HCT116 (cell line): ENCODE results near the gene NELL1. TPM values are rescaled to one million over a fixed set of nuclear protein-coding genes. Genes with fewer than 3 reads are reported as not detected.

Experiments
- ATAC-seq: fragments of 200-7000 bp; cut with Tn5 transposase; 2 replicates; pipeline ENCODE4 v1.9.1; 2020; ENCODE audit warnings: mild to moderate bottlenecking, moderate library complexity
- BruUV-seq: library from RNA; stranded (reverse); fragments of 400-500 nt; replicated peaks from 2 replicates; lab custom pipeline; 2021; lab: Mats Ljungman, UMichigan
- CTCF ChIA-PET: fragments of 300-600 bp; sonication (Branson Sonifier 250); formaldehyde crosslinking; loops from one replicate; lab custom pipeline; 2021; ENCODE audit warnings: antibody characterized with exemption; lab: Charles Lee
- POLR2A ChIA-PET: fragments of 300-600, 350-600 bp; sonication (Branson Sonifier 250); formaldehyde crosslinking; loops from one replicate; lab custom pipeline; 2021; ENCODE audit warnings: antibody characterized with exemption; lab: Charles Lee
- RAD21 ChIA-PET, 2 experiments: fragments of 300-600 bp; sonication (Branson Sonifier 250); formaldehyde crosslinking; loops; one replicate each; lab custom pipeline; 2023; ENCODE audit warnings: low total read pairs in 2 of 2; ENCODE audit not compliant: uncharacterized antibody in 2 of 2, unreplicated experiment in 2 of 2, low non-redundant PET in 1 of 2; lab: Charles Lee
- DNase-seq: peaks from one replicate; pipeline ENCODE4 v3.0.0-alpha.2; 2010; ENCODE audit warnings: low read depth, low spot score
- H2AFZ ChIP-seq: fragments of 200-600 bp; shearing (Covaris generic), sonication (generic); 2 replicates; pipeline ENCODE4 v1.6.1; 2017; ENCODE audit warnings: low read depth, mixed run types, mixed read lengths, antibody characterized with exemption, low read length; ENCODE audit not compliant: poor library complexity, severe bottlenecking
- H3K27ac ChIP-seq: 2 replicates; pipeline ENCODE4 v1.5.1; 2012; ENCODE audit warnings: low read depth, low read length
- H3K27me3 ChIP-seq: fragments of 200-600 bp; sonication (generic); 2 replicates; pipeline ENCODE4 v1.6.1; 2016; ENCODE audit warnings: mixed run types, low read length, mixed read lengths; ENCODE audit not compliant: insufficient read depth
- H3K36me3 ChIP-seq, 2 experiments: fragments of 200-500 bp in 1 of 2; fragments of 200-600 bp in 1 of 2; sonication (Bioruptor generic) in 1 of 2; sonication (generic) in 1 of 2; 2 replicates each; pipeline versions ENCODE4 v1.5.1 to v1.6.1; 2014 to 2016; ENCODE audit warnings: low read length in 2 of 2, inconsistent platforms in 1 of 2, mixed read lengths in 1 of 2, mixed run types in 1 of 2; ENCODE audit not compliant: insufficient read depth in 2 of 2, control insufficient read depth in 1 of 2
- H3K4me1 ChIP-seq, 2 experiments: fragments of 200-600 bp in 1 of 2; sonication (generic) in 1 of 2; 2 replicates each; pipeline versions ENCODE4 v1.5.1 to v1.6.1; 2012 to 2017; ENCODE audit warnings: low read length in 2 of 2, inconsistent platforms in 1 of 2, mild to moderate bottlenecking in 1 of 2, mixed read lengths in 1 of 2, mixed run types in 1 of 2, moderate library complexity in 1 of 2; ENCODE audit not compliant: insufficient read depth in 2 of 2, control insufficient read depth in 1 of 2
- H3K4me2 ChIP-seq: fragments of 200-600 bp; sonication (generic); 2 replicates; pipeline ENCODE4 v1.6.1; 2017; ENCODE audit warnings: mixed run types, low read length, mixed read lengths
- H3K4me3 ChIP-seq, 2 experiments: fragments of 200-600 bp in 1 of 2; sonication (generic) in 1 of 2; replicated peaks in 1 of 2; 2 replicates each; pipeline ENCODE4 v1.5.1; 2011 to 2016; ENCODE audit warnings: low read length in 2 of 2, control low read depth in 1 of 2, low read depth in 1 of 2, mild to moderate bottlenecking in 1 of 2, mixed read lengths in 1 of 2, mixed run types in 1 of 2
- H3K79me2 ChIP-seq: fragments of 200-600 bp; sonication (generic); 2 replicates; pipeline ENCODE4 v1.6.1; 2017; ENCODE audit warnings: mild to moderate bottlenecking, mixed run types, low read length, moderate library complexity, mixed read lengths; ENCODE audit not compliant: insufficient read depth
- H3K9ac ChIP-seq: fragments of 200-600 bp; sonication (generic); 2 replicates; pipeline ENCODE4 v1.6.1; 2016; ENCODE audit warnings: low read length, mixed read lengths
- H3K9me2 ChIP-seq: fragments of 200-600 bp; sonication (generic), shearing (Covaris generic); 2 replicates; pipeline ENCODE4 v1.6.1; 2017; ENCODE audit warnings: mixed run types, mild to moderate bottlenecking, moderate library complexity; ENCODE audit not compliant: insufficient read depth
- H3K9me3 ChIP-seq, 2 experiments: fragments of 200-500 bp in 1 of 2; fragments of 200-600 bp in 1 of 2; sonication (Bioruptor generic) in 1 of 2; sonication (generic) in 1 of 2; 2 replicates each; pipeline ENCODE4 v1.6.1; 2014 to 2017; ENCODE audit warnings: low read length in 2 of 2, mixed read lengths in 2 of 2, inconsistent platforms in 1 of 2, low read depth in 1 of 2, mild to moderate bottlenecking in 1 of 2, mixed run types in 1 of 2, moderate library complexity in 1 of 2; ENCODE audit not compliant: control insufficient read depth in 1 of 2, insufficient read depth in 1 of 2
- H4K20me1 ChIP-seq: fragments of 200-600 bp; sonication (generic), shearing (Covaris generic); 2 replicates; pipeline ENCODE4 v1.6.1; 2017; ENCODE audit warnings: mixed run types, mild to moderate bottlenecking, moderate library complexity; ENCODE audit not compliant: insufficient read depth
- EGR1 ChIP-seq: IDR thresholded peaks from 2 replicates; pipeline ENCODE4 v1.6.1; 2012; ENCODE audit warnings: low read depth
- ELF1 ChIP-seq: IDR thresholded peaks from 2 replicates; pipeline ENCODE4 v1.6.1; 2012; ENCODE audit warnings: low read depth, borderline replicate concordance
- EZH2phosphoT487 ChIP-seq: fragments of 200-600 bp; IDR thresholded peaks from 2 replicates; pipeline ENCODE4 v1.6.1; 2018; ENCODE audit warnings: antibody characterized with exemption, borderline replicate concordance
- JUND ChIP-seq: IDR thresholded peaks from 2 replicates; pipeline ENCODE4 v1.6.1; 2012
- POLR2A ChIP-seq: IDR thresholded peaks from 2 replicates; pipeline ENCODE4 v1.7.0; 2011; ENCODE audit warnings: borderline replicate concordance; ENCODE audit not compliant: insufficient read depth, insufficient read length; ENCODE audit errors: extremely low read depth
- YY1 ChIP-seq: IDR thresholded peaks from 2 replicates; pipeline ENCODE4 v1.6.1; 2011; ENCODE audit warnings: low read length, low read depth, moderate library complexity, mild to moderate bottlenecking; ENCODE audit not compliant: insufficient replicate concordance; ENCODE audit errors: extremely low read depth
- intact Hi-C: fragments of 100-400 bp; cut with micrococcal nuclease; formaldehyde crosslinking; loops from 2 replicates; pipeline ENCODE4 v1.10.0; 2022
- total RNA-seq: library from RNA; stranded (reverse); gene quantifications from one replicate; pipeline ENCODE4 v1.2.1, GENCODE V29; 2021; ENCODE audit not compliant: unreplicated experiment
- TF ChIP-seq, protein P1 (sequence below), 3 experiments: fragments of 200-600 bp in 1 of 3; sonication (generic) in 1 of 3; IDR thresholded peaks in 2 of 3; conservative IDR thresholded peaks in 1 of 3; 2 replicates each; pipeline ENCODE4 v1.5.1; 2012 to 2017; ENCODE audit warnings: low read depth in 2 of 3, low read length in 2 of 3, antibody characterized with exemption in 1 of 3, borderline replicate concordance in 1 of 3, control low read depth in 1 of 3, mild to moderate bottlenecking in 1 of 3, mixed read lengths in 1 of 3, mixed run types in 1 of 3, moderate library complexity in 1 of 3; ENCODE audit not compliant: insufficient read depth in 1 of 3
- TF ChIP-seq, protein P2 (sequence below): IDR thresholded peaks from 2 replicates; pipeline ENCODE4 v1.6.1; 2012

The NELL1 gene
- total RNA-seq, 1 experiment from 2014 or later, result not detected

DNA sequence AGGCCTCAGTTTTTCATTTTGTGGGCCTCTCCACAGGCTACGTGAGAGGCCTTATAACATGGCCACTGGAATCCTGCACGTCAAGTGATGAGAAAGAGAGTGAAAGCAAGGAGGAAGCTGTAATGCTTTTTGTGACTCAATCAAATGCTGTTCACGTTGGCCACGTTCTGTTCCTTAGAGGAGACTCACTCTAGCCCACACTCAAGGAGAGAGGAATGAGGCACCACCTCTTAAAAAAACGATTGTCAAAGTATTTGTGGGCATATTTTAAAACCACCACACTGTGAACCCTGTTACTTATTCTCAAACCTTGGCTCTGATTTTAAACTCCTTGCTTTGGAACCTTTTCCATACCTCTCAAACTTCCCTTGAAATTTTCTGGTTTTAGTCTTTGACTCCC, 705.0 kb downstream of the NELL1 start:
- no peaks in the 10 kb centered on the region for H3K79me2 ChIP-seq
- no peaks in the 10 kb centered on the region for H3K9me2 ChIP-seq
- RAD21 ChIA-PET, result no interaction called here
- intact Hi-C loops, result no loop called here
- no peak for TF ChIP-seq JUND
- TF ChIP-seq YY1, result no peak
- no peak for TF ChIP-seq POLR2A
- TF ChIP-seq, protein P1, sequence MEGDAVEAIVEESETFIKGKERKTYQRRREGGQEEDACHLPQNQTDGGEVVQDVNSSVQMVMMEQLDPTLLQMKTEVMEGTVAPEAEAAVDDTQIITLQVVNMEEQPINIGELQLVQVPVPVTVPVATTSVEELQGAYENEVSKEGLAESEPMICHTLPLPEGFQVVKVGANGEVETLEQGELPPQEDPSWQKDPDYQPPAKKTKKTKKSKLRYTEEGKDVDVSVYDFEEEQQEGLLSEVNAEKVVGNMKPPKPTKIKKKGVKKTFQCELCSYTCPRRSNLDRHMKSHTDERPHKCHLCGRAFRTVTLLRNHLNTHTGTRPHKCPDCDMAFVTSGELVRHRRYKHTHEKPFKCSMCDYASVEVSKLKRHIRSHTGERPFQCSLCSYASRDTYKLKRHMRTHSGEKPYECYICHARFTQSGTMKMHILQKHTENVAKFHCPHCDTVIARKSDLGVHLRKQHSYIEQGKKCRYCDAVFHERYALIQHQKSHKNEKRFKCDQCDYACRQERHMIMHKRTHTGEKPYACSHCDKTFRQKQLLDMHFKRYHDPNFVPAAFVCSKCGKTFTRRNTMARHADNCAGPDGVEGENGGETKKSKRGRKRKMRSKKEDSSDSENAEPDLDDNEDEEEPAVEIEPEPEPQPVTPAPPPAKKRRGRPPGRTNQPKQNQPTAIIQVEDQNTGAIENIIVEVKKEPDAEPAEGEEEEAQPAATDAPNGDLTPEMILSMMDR (IDR thresholded peaks at IDR 0.05 in 2 of 3, conservative IDR thresholded peaks at IDR 0.05 in 1 of 3; ENCODE audit: borderline replicate concordance in 1 of 3, insufficient read depth in 1 of 3, low read depth in 2 of 3, low read length in 2 of 3), result no peak
- TF ChIP-seq ELF1, result no peak
- TF ChIP-seq, protein P2, sequence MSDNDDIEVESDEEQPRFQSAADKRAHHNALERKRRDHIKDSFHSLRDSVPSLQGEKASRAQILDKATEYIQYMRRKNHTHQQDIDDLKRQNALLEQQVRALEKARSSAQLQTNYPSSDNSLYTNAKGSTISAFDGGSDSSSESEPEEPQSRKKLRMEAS, result no peak
- no peak for TF ChIP-seq EGR1
- no peak for TF ChIP-seq EZH2phosphoT487
- TF ChIP-seq, all 23 proteins: peak for 0
- H3K27ac ChIP-seq, result no peak overlapping the region
- BruUV-seq, result no TSS peak
- POLR2A ChIA-PET, result no interaction called here
- no peak overlapping the region for H3K4me2 ChIP-seq
- H3K4me1 ChIP-seq, result no peaks in the 10 kb centered on the region
- no peaks in the 10 kb centered on the region for H4K20me1 ChIP-seq
- no peak overlapping the region for H2AFZ ChIP-seq
- H3K9me3 ChIP-seq, result peaks cover 3 to 11% of the 10 kb centered on the region in 2 experiments; a peak in 2 of 4 replicates
- no peaks in the 10 kb centered on the region for H3K27me3 ChIP-seq
- no peak overlapping the region for H3K9ac ChIP-seq
- ATAC-seq, result no peak
- CTCF ChIA-PET, result no interaction called here
- no peaks in the 10 kb centered on the region for H3K36me3 ChIP-seq
- DNase-seq, result no peak
- no peak overlapping the region for H3K4me3 ChIP-seq
